ENCODE measurements around the gene XYLT1. TPM values are rescaled to one million over a fixed set of nuclear protein-coding genes. Genes with fewer than 3 reads are reported as not detected.

The XYLT1 gene
- total and polyA plus RNA-seq, 2 of the 4 experiments (the other 2 are of a cell fraction) = 9.0 to 12.7 TPM

DNA sequence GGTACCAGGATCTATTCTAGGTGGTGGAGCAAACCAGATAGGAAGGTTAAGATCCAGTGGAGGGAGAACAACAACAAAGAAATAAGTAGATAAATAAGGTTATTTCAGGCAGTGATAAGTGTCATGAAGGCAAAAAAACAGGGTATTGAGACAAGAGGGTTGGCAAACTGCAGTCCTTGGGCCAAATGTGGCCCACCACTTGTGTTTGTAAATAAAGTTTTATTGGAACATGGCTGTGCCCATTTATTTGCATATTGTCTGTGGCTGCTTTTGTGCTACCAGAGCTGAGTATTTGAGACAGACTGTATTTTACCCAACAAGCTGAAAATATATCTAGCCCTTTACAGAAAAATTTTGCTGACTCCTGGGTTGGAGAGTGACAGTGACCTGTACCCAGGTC is 361.3 kb downstream of the XYLT1 start:
- H3K4me1 ChIP-seq (ENCODE audit: control insufficient read depth, insufficient read depth, low read length) = no peaks in the 10 kb centered on the region
- no peak overlapping the region for H3K27ac ChIP-seq (ENCODE audit: insufficient read depth, low read length)
- intact Hi-C loops (cut with micrococcal nuclease) = no loop called here
- H3K27me3 ChIP-seq (ENCODE audit: control insufficient read depth, insufficient read depth, low read length) = no peaks in the 10 kb centered on the region
- H3K36me3 ChIP-seq (ENCODE audit: control insufficient read depth, insufficient read depth, low read length) = no peaks in the 10 kb centered on the region
- no peak overlapping the region for H2BK5ac ChIP-seq (ENCODE audit: low read depth, low read length, poor library complexity, severe bottlenecking)
- no peak overlapping the region for H3K4me2 ChIP-seq (ENCODE audit: low read depth, low read length)
- no peaks in the 10 kb centered on the region for H4K20me1 ChIP-seq (ENCODE audit: insufficient read depth, low read length)
- no peak overlapping the region for H2BK120ac ChIP-seq (ENCODE audit: low read depth, low read length)
- TF ChIP-seq RCOR1 (IDR thresholded peaks at IDR 0.05; ENCODE audit: insufficient replicate concordance, low read length) = no peak
- TF ChIP-seq RFX5 (IDR thresholded peaks at IDR 0.05; ENCODE audit: low read depth, low read length) = no peak
- no peak for TF ChIP-seq FOS (IDR thresholded peaks at IDR 0.05; ENCODE audit: low read depth, low read length)
- no peak for TF ChIP-seq CHD1 (IDR thresholded peaks at IDR 0.05; ENCODE audit: low read depth, low read length)
- no peak for TF ChIP-seq MAZ (IDR thresholded peaks at IDR 0.05; ENCODE audit: borderline replicate concordance, low read depth, low read length)
- TF ChIP-seq POLR2A (IDR thresholded peaks at IDR 0.05; ENCODE audit: low read depth, low read length) = no peak
- TF ChIP-seq MAFK (IDR thresholded peaks at IDR 0.05; ENCODE audit: low read depth, low read length) = no peak
- TF ChIP-seq CTCF (conservative IDR thresholded peaks at IDR 0.05; ENCODE audit: low read depth, low read length) = no peak
- TF ChIP-seq MXI1 (IDR thresholded peaks at IDR 0.05; ENCODE audit: borderline replicate concordance, low read depth, low read length) = no peak
- TF ChIP-seq CEBPB (IDR thresholded peaks at IDR 0.05; ENCODE audit: low read depth, low read length) = no peak
- no peak for TF ChIP-seq NFE2L2 (IDR thresholded peaks at IDR 0.05; ENCODE audit: low read depth, low read length)
- no peak for TF ChIP-seq BHLHE40 (IDR thresholded peaks at IDR 0.05; ENCODE audit: low read depth, low read length)
- no peak for TF ChIP-seq USF2 (IDR thresholded peaks at IDR 0.05; ENCODE audit: low read depth, low read length)
- TF ChIP-seq SMC3 (IDR thresholded peaks at IDR 0.05; ENCODE audit: low read depth, low read length) = no peak
- no peak for TF ChIP-seq ELK1 (IDR thresholded peaks at IDR 0.05; ENCODE audit: borderline replicate concordance, low read depth, low read length)
- no peak for TF ChIP-seq RAD21 (IDR thresholded peaks at IDR 0.05; ENCODE audit: low read length)
- DNase-seq (no peak), ATAC-seq (ENCODE audit: low read depth) (no peak)
- no peaks in the 10 kb centered on the region for H3K9me3 ChIP-seq (ENCODE audit: control insufficient read depth, insufficient read depth, low read length)
- H3K79me1 ChIP-seq (ENCODE audit: low read depth in 1 of 2, low read length in 2 of 2) = no peaks in the 10 kb centered on the region
- BruUV-seq (replicated peaks) = no TSS peak
- H3K4me3 ChIP-seq (ENCODE audit: insufficient read depth, low read depth, low read length) = no peak overlapping the region
- in situ Hi-C loops (cut with MboI; ENCODE audit: low sequenced_read_pairs) = no loop called here
- no peak overlapping the region for H4K91ac ChIP-seq (ENCODE audit: insufficient read depth, low read depth, low read length)
- ChIA-PET POLR2A (ENCODE audit: unreplicated experiment) (interaction anchor here (0.6 kb wide), 1 partner anchor 271 kb away, joined by 3 read pairs; no protein-coding TSS in a partner anchor), CTCF (no interaction called here)
- no peak overlapping the region for H2AK9ac ChIP-seq (replicated peaks; ENCODE audit: low read depth, low read length, poor library complexity)
- H3K9ac ChIP-seq (ENCODE audit: low read depth, low read length) = no peak overlapping the region
- no peak overlapping the region for H2BK15ac ChIP-seq (ENCODE audit: low read depth, low read length)
- H2AK5ac ChIP-seq (ENCODE audit: low read depth, low read length) = no peak overlapping the region
- no peak overlapping the region for H3K23ac ChIP-seq (ENCODE audit: low read depth, low read length)
- no peak overlapping the region for H2AFZ ChIP-seq (replicated peaks; ENCODE audit: low read length, poor library complexity)
- H2BK20ac ChIP-seq (ENCODE audit: low read depth, low read length) = no peak overlapping the region
- no peak overlapping the region for H3K14ac ChIP-seq (replicated peaks; ENCODE audit: low read depth, low read length)
- no peak overlapping the region for H3K4ac ChIP-seq (ENCODE audit: low read depth, low read length)
- dilution Hi-C loops (cut with HindIII; ENCODE audit: low sequenced_read_pairs, unreplicated experiment) = no loop called here
- H3K56ac ChIP-seq (ENCODE audit: extremely low read depth, insufficient read depth, low read length) = no peak overlapping the region
- no peak overlapping the region for H4K8ac ChIP-seq (ENCODE audit: low read depth in 2 of 2, low read length in 2 of 2)
- H3K9me1 ChIP-seq (ENCODE audit: insufficient read depth, low read length) = no peaks in the 10 kb centered on the region; the same call in 1 of the 2 replicates
- H4K5ac ChIP-seq (ENCODE audit: low read depth, low read length) = no peak overlapping the region
- H3K18ac ChIP-seq (ENCODE audit: low read depth, low read length) = no peak overlapping the region
